GF-D8 (cell line): ENCODE measurements around the gene ZNF175.
"Not testable (repeated sequence)": the region's sequence is repeated elsewhere in the genome, so short reads cannot be mapped to it uniquely, and the experiment has no call there.

Experiments
- DNase-seq: peaks from one replicate; lab custom pipeline; 2025; lab: John Stamatoyannopoulos, UW

The ZNF175 gene

GRCh38 chr19:51628153-51628939, 57.3 kb downstream of the ZNF175 start:
- DNase-seq: peak; percentile 9

GRCh38 chr19:51630315-51630714, 59.2 kb downstream of the ZNF175 start, which contains the start of gene SIGLEC5:
Gene SIGLEC5, minus strand, starts transcription at chr19:51630401. Its CDS starts 66 bp downstream, at chr19:51630335.
- DNase-seq: not testable (repeated sequence)

GRCh38 chr19:51632126-51632525, 61.0 kb downstream of the ZNF175 start:
- no peak for DNase-seq

- peak; percentile 10 for DNase-seq
Measured at GRCh38 chr19:51637362-51637978, 66.4 kb downstream of the ZNF175 start.

- no peak for DNase-seq
Measured at GRCh38 chr19:51639916-51640315, 68.8 kb downstream of the ZNF175 start.

- DNase-seq: no peak
Measured at GRCh38 chr19:51640386-51640785, 69.3 kb downstream of the ZNF175 start.

- no peak for DNase-seq
Measured at GRCh38 chr19:51641648-51642047, 70.6 kb downstream of the ZNF175 start.
